Ovary (tissue), 9 donors: Measurements from ENCODE around the gene FBXO36. TPM values are rescaled to one million over a fixed set of nuclear protein-coding genes. Genes with fewer than 3 reads are reported as not detected.

ENCODE experiments used
- DNase-seq, 5 donors: peaks; one replicate each; pipeline ENCODE4 v3.0.0-alpha.2; 2019 to 2020
- H3K27ac ChIP-seq, 2 donors: fragments of 200-600 bp; one replicate each; pipeline versions ENCODE4 v1.5.1 to v1.8.0; 2019 to 2022
- H3K27me3 ChIP-seq: fragments of 200-600 bp; one replicate; pipeline ENCODE4 v1.8.0; 2022
- H3K36me3 ChIP-seq: fragments of 200-600 bp; sonication (generic); one replicate; pipeline ENCODE4 v1.5.1; 2019
- H3K4me1 ChIP-seq: one replicate; pipeline ENCODE4 v1.8.1; 2013; ENCODE audit warnings: mild to moderate bottlenecking, moderate library complexity; ENCODE audit not compliant: insufficient read depth
- H3K4me3 ChIP-seq: fragments of 200-600 bp; sonication (generic); one replicate; pipeline ENCODE4 v1.5.1; 2017
- H3K9me3 ChIP-seq, 2 donors: fragments of 200-600 bp in 1 of 2; sonication (generic) in 1 of 2; one replicate each; pipeline versions ENCODE4 v1.5.1 to v1.8.1; 2013 to 2019; ENCODE audit warnings: mild to moderate bottlenecking in 1 of 2, moderate library complexity in 1 of 2
- CTCF ChIP-seq, 3 donors: fragments of 450-650 bp in 2 of 3; fragments of 200-600 bp in 1 of 3; IDR thresholded peaks; one replicate each; pipeline versions ENCODE4 v1.5.1 to v1.8.0; 2016 to 2022; ENCODE audit warnings: antibody characterized with exemption in 3 of 3, mild to moderate bottlenecking in 1 of 3
- EP300 ChIP-seq: sonication (generic); formaldehyde crosslinking; IDR thresholded peaks from one replicate; pipeline ENCODE4 v1.6.1; 2017; ENCODE audit warnings: antibody characterized with exemption
- POLR2A ChIP-seq: fragments of 450-650 bp; IDR thresholded peaks from one replicate; pipeline ENCODE4 v1.6.1; 2017; ENCODE audit warnings: antibody characterized with exemption, mild to moderate bottlenecking, moderate library complexity
- WGBS, 3 donors: extraction: QIAGEN DNeasy Blood & Tissue Kit in 1 of 3; methylation state at CpG; one replicate each; pipeline versions ENCODE4 v1.1.5 to v1.1.7; 2013 to 2017; 5-methylcytosine and 5-hydroxymethylcytosine counted together
- intact Hi-C, 4 donors: fragments of 100-400 bp; cut with DNase I; formaldehyde crosslinking; loops; one replicate each; pipeline versions ENCODE4 v1.11.0 to v1.15.1; 2022 to 2023
- polyA plus RNA-seq, 2 donors: library from polyadenylated mRNA; stranded (reverse); fragments of 200-250 nt in 1 of 2; fragments of 350-450 nt in 1 of 2; fragmentation: Illumina TruSeq in 1 of 2; extraction: RNeasy Lipid Tissue Mini Kit (QIAGEN cat#74804) in 1 of 2; gene quantifications; one replicate each; pipeline ENCODE4 v1.2.3, GENCODE V29; 2013 to 2014
- total RNA-seq, 7 donors: library from RNA; depleted of rRNA in 2 of 7; stranded (reverse); fragments of >200 nt in 2 of 7; fragmentation: NEBNext Ultra II Directional in 3 of 7; extraction: Animal tissue kit (Norgen Biotek cat#: 25700) in 3 of 7; gene quantifications; one replicate each; pipeline versions ENCODE4 v1.1.0 to v1.2.4, GENCODE V29; 2016 to 2023
- donor health status: DM: no; HTN: no; CAD: no; lungs with moderate emphysema.
- donor health status: DM: no; HTN: no; CAD: no.
- donor health status: Bipolar disorder and iron deficiency.
- donor health status: DM: yes; HTN: yes; CAD: no.
- donor health status: DM: no; HTN: no; CAD: no.
- donor health status: DM: yes; HTN: yes; CAD: no.

The FBXO36 gene
- total and polyA plus RNA-seq, 9 donors, result 1.5 to 8.4 (median 3.7) TPM

GRCh38 chr2:229942671-229943070, 20.4 kb downstream of the FBXO36 start:
- Histone ChIP-seq H3K4me1 (no peaks in the 10 kb centered on the region), H3K27me3 (no peaks in the 10 kb centered on the region), H3K36me3 (no peaks in the 10 kb centered on the region), H3K4me3 (no peak overlapping the region), H3K27ac (no peak overlapping the region), H3K9me3 (no peaks in the 10 kb centered on the region)
- 96 to 99% (median 98%) methylated on average over 8 of the region's 8 CpGs for WGBS, 3 donors
- intact Hi-C loops, result no loop called here
- no peak for DNase-seq
- TF ChIP-seq CTCF (IDR thresholded peaks at IDR 0.05) (no peak), POLR2A (no peak), EP300 (no peak)

DNA sequence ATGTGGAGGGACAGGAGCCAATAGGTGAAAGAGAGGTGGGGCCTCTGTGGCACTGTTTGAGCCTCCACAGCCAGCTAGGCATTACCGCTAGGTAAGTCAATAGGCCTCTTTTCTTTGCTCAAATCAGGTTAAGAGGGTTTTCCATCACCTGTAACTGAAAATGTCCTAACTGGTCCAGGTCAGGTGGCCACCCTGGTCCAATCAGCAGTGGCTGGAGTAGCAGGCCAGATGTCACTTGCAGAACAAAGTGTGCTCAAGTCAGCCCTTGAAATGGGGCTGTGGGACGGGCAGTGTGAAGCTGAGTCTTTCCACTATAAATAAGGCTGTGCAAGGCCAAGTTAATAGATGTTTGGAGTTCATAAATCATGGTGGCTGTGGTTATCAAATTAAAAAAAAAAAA, 20.9 kb downstream of the FBXO36 start:
- no peaks in the 10 kb centered on the region for H3K4me1 ChIP-seq
- H3K4me3 ChIP-seq, result no peak overlapping the region
- intact Hi-C loops, result no loop called here
- no peaks in the 10 kb centered on the region for H3K36me3 ChIP-seq
- H3K27ac ChIP-seq, result no peak overlapping the region
- no peaks in the 10 kb centered on the region for H3K27me3 ChIP-seq
- 80 to 89% (median 87%) methylated on average over 2 of the region's 2 CpGs for WGBS, 3 donors
- no peaks in the 10 kb centered on the region for H3K9me3 ChIP-seq
- no peak for DNase-seq
- TF ChIP-seq EP300 (no peak), POLR2A (no peak), CTCF (IDR thresholded peaks at IDR 0.05) (no peak)

DNA sequence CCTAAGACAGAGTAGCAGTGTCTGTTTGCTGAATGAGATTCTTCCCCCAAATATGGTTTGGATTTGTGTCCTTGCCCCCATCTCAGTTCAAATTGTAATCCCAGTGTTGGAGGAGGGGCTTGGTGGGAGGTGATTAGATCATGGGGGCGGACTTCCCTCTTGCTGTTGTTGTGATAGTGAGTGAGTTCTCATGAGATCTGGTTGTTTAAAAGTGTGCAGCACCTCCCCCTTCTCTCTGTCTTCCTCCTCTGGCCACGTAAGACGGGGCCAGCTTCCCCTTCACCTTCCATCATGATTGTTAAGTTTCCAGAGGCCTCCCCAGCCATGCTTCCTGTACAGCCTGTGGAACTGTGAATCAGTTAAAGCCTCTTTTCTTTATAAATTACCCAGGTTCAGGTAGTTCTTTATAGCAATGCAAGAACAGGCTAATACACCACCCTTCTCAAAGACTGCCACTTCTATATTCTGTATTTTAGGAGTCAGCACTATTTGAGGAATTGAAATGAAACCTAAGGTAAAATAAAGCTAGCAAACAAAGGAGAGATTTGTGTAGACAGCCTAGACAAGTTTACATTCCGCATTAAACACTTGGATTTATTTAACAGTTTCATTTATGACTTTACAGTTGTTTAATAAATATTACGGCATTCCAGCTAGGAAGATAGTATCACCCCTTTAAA, 21.6 kb downstream of the FBXO36 start:
- no peak for DNase-seq
- no peak overlapping the region for H3K27ac ChIP-seq

GRCh38 chr2:229945975-229946374, 23.7 kb downstream of the FBXO36 start:
- no peaks in the 10 kb centered on the region for H3K27me3 ChIP-seq
- no peak for DNase-seq
- no peaks in the 10 kb centered on the region for H3K4me1 ChIP-seq
- no peaks in the 10 kb centered on the region for H3K9me3 ChIP-seq
- no peak overlapping the region for H3K4me3 ChIP-seq
- WGBS, 3 donors, result 89 to 93% (median 90%) methylated on average over 8 of the region's 8 CpGs
- TF ChIP-seq CTCF (IDR thresholded peaks at IDR 0.05), result no peak
- TF ChIP-seq POLR2A, result no peak
- TF ChIP-seq EP300, result no peak
- H3K27ac ChIP-seq, result no peak overlapping the region
- H3K36me3 ChIP-seq, result no peaks in the 10 kb centered on the region
- intact Hi-C loops, result no loop called here

More for the DNA sequence above, 21.6 kb downstream of the FBXO36 start:
- 42 to 55% (median 43%) methylated on average over 5 of the region's 5 CpGs for WGBS, 3 donors
- intact Hi-C loops, result no loop called here
- Histone ChIP-seq H3K27me3 (no peaks in the 10 kb centered on the region), H3K36me3 (no peaks in the 10 kb centered on the region), H3K9me3 (no peaks in the 10 kb centered on the region), H3K4me1 (no peaks in the 10 kb centered on the region), H3K4me3 (no peak overlapping the region)
- no peak for TF ChIP-seq CTCF (IDR thresholded peaks at IDR 0.05)
- no peak for TF ChIP-seq EP300
- no peak for TF ChIP-seq POLR2A
